HL-60 (cell line): ENCODE measurements around the gene COL18A1.

Experiments
- CTCF ChIP-seq: IDR thresholded peaks from one replicate; pipeline ENCODE4 v1.5.1; 2011; ENCODE audit warnings: low read length, control low read depth, inconsistent platforms; ENCODE audit not compliant: insufficient read depth
- GABPA ChIP-seq: IDR thresholded peaks from 2 replicates; pipeline ENCODE4 v1.6.1; 2012; ENCODE audit warnings: low read depth

GRCh38 chr21:45522381-45522780 is 117.4 kb downstream of the COL18A1 start:
- no peak for TF ChIP-seq CTCF
- TF ChIP-seq GABPA: no peak
